IMR-90 (cell line): ENCODE measurements around the gene GALM.

Experiments
- RCOR1 ChIP-seq: IDR thresholded peaks from 2 replicates; pipeline ENCODE4 v1.6.1; 2012; ENCODE audit warnings: mild to moderate bottlenecking, low read length, improper control_type of control experiment; ENCODE audit not compliant: insufficient replicate concordance
- TF ChIP-seq, protein P1 (sequence below): conservative IDR thresholded peaks from 2 replicates; pipeline ENCODE4 v1.5.1; 2012; ENCODE audit warnings: mild to moderate bottlenecking, low read depth, low read length, improper control_type of control experiment

DNA sequence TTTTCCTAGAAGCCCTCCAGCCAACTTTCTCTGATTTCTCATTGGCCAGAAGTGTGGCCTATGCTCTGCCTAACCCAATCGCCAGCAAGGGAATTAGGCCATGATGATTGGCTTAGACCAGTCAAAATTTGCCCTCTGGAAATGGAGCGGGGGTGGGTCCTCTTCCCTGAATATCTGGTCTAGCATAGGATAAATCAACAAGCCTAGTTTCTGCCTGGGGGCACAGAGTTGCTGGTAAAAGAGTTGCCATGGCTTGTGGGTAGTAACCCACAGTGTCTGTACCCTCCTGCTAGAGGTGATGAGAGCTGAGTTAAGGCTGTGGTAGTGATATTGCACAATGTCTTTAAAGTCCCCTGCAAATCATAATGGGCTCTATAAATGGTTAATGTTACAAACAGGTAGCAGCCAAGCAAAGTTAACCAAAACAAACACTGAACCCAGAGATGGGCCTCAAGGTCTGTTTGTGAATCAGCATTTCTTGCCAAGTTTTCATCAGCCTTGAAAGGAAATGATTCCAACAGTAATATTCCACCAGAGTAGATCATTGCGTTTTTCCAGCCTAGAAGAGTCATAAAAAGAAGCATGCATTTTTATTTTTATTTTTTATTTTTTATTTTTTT is 19.3 kb downstream of the GALM start:
- TF ChIP-seq RCOR1 = no peak
- TF ChIP-seq, protein P1, sequence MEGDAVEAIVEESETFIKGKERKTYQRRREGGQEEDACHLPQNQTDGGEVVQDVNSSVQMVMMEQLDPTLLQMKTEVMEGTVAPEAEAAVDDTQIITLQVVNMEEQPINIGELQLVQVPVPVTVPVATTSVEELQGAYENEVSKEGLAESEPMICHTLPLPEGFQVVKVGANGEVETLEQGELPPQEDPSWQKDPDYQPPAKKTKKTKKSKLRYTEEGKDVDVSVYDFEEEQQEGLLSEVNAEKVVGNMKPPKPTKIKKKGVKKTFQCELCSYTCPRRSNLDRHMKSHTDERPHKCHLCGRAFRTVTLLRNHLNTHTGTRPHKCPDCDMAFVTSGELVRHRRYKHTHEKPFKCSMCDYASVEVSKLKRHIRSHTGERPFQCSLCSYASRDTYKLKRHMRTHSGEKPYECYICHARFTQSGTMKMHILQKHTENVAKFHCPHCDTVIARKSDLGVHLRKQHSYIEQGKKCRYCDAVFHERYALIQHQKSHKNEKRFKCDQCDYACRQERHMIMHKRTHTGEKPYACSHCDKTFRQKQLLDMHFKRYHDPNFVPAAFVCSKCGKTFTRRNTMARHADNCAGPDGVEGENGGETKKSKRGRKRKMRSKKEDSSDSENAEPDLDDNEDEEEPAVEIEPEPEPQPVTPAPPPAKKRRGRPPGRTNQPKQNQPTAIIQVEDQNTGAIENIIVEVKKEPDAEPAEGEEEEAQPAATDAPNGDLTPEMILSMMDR = no peak
